Stimulated activated CD4-positive, alpha-beta T cell treated with anti-CD3 and anti-CD28 coated beads, Interleukin-4, amount 100 ng/mL, for 1 hour (primary cell): ENCODE measurements around the gene TIMP2.
A peak's percentile ranks its signal among the peaks of the same experiment; 100 is the strongest.
"Not testable (repeated sequence)": the region's sequence is repeated elsewhere in the genome, so short reads cannot be mapped to it uniquely, and the experiment has no call there.

Experiments used
- DNase-seq: peaks from one replicate; pipeline ENCODE4 v3.0.0-alpha.2; 2020

TIMP2 gene

DNA sequence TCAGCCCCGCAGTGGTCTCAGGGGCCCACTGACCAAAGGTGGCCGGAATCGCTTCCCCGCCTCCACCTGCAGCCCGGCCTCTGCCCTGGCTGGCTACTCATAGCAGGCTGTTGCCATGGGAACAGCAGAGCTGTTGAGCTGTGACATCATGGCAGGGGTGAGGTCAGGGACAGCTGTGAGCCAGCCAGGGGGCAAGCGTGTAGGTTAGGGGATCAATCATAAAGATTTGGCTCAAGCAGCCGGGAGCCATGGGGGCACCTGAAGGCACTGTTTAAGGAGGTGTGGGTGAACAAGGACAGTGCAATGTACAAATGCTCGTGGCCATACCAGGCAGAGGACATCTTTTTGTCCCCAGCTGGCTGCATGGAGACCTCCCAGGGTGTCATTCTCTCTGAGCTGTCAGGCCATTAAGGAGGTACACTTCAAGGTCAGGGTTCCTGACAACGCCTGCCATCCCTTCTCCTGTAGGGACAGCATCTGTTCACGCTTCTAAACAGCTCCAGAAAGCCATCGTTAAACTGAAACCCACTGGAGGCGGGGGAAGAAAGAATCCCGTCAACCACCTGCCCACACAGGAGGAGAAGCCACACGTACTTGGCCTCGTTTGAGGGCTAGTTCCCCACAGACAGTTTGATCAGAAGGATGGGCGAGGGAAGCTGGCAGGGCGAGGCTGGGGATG, 21.9 kb downstream of the TIMP2 start, which contains the start of gene CEP295NL:
TSS of gene CEP295NL (minus strand) at position 101 of the 679 bp plus-strand sequence. CDS start 1,373 bp downstream, outside the sequence.
- no peak for DNase-seq

GRCh38 chr17:78902231-78902630, 23.0 kb downstream of the TIMP2 start:
- DNase-seq: not testable (repeated sequence)

GRCh38 chr17:78901806-78902205, 23.4 kb downstream of the TIMP2 start:
- DNase-seq: no peak

- DNase-seq: no peak
Observed at GRCh38 chr17:78900816-78901215, 24.4 kb downstream of the TIMP2 start.

GRCh38 chr17:78899361-78900260, 25.6 kb downstream of the TIMP2 start:
- DNase-seq: no peak

- no peak for DNase-seq
Observed at GRCh38 chr17:78898947-78899346, 26.2 kb downstream of the TIMP2 start.

GRCh38 chr17:78898075-78898836, 26.9 kb downstream of the TIMP2 start:
- DNase-seq: no peak

DNA sequence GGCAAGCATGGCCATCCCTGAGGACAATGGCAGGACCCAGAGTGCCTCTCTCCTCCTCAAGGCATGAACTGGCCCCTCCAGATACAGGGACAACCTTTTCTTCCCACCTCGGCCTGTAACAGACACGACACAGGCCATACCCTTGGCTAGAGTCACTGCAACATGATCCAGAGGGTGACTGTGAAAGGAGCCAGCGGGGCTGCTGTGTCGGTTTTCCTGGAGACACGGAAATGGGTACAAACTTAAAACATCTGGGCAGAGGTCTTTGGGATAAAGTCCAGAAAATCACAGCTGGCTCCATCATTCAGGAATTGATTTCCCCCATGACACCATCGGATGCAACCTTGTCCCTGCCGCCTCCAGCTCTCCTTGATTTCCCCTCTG, 27.5 kb downstream of the TIMP2 start:
- DNase-seq: no peak

- DNase-seq: no peak
Observed at GRCh38 chr17:78896834-78897663, 28.1 kb downstream of the TIMP2 start.

GRCh38 chr17:78896091-78896833, 28.9 kb downstream of the TIMP2 start:
- DNase-seq: no peak

DNA sequence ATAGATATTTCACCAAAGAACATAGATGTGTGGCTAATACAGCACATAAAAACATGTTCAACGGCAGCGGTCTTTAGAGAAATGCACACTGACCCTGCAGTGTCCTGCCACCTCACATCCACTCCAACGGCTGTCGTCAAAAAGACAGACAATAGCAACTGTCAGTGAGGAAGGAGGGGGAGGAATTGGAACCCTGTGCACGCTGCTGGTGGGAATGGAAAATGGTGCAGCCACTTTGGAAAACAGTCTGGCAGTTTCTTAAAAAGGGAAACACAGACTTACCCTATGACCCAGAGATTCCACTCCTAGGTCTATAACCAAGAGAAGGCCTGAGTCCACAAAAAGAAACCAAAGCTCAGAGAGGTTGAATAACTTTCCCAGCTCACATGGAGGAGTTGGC, 29.9 kb downstream of the TIMP2 start:
- no peak for DNase-seq

DNA sequence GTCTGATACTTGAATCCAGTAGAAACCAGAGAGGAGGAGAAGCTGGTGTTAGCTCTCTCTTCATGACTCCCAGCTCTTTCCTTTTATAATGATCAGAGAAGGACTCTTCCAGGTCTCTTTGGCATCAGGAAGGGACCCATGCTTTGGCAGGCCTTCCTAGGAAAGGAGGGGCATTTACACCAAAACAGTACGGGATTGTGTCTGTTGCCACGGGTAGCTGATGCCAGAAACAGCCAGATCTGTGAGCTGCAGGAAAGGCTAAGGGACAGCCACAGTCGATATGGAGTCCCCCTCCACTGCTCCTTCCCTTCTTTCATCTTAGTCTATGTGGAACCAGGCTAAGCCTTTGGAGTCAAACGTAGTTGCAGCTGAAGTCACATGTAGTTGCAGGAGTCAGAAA, 31.5 kb downstream of the TIMP2 start:
- DNase-seq: no peak

DNA sequence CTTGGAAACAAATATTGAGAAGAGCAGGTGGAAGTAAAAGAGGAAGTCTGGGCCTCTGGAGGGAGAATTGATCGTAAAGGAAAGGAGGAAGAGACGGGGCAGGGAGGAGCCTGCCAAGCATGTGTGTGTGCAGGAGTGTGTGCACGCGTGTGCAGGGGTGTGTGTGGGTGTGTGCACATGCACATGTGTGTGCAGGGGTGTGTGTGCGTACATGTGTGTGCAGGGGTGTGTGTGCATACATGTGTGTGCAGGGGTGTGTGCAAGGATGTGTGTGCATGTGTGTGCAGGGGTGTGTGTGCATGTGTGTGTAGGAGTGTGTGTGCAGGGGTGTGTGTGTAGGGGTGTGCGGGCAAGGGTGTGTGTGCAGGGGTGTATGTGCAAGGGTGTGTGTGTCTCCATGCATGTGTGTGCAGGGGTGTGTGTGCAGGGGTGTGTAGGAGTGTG, 32.2 kb downstream of the TIMP2 start:
- no peak for DNase-seq

DNA sequence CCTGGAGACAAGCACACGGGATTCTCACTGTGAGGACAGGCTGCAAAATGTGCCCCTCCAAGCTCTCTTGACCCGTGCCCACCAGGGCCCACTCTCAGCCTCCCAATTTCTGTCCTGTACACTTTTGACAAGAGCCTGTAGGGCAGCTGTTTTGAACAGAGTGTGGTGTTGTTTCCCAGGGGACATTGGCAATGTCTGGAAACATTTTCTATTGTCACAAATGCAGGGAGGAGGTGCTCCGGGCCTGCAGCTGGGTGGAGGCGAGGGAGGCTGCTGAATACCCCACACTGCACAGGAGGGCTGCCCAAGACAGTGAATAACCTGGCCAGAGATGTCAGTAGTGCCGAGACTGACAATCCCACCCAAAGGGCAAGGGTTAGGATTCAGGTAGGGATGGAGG, 32.7 kb downstream of the TIMP2 start:
- no peak for DNase-seq

- no peak for DNase-seq
Observed at GRCh38 chr17:78892062-78892456, 33.1 kb downstream of the TIMP2 start.

GRCh38 chr17:78891406-78892061, 33.7 kb downstream of the TIMP2 start:
- DNase-seq: no peak

GRCh38 chr17:78890498-78890897, 34.7 kb downstream of the TIMP2 start:
- DNase-seq: peak; percentile 26

GRCh38 chr17:78890096-78890495, 35.1 kb downstream of the TIMP2 start:
- DNase-seq: not testable (repeated sequence)

DNA sequence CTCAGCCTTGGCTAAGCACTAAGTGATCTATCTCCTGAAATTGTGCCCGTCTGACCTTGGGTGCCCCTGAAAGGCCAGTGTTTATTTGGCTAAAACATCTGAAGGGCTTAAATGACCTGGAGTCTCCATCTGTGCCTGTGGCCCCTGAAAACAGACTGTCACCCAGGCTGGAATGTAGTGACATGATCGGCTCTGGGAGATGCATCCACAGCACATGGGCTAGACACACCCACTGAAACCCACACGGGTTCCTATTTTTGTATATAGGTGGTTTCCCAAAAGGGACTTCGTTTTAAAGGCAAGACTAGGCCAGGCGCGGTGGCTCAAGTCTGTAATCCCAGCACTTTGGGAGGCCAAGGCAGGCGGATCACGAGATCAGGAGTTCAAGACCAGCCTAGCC, 35.7 kb downstream of the TIMP2 start:
- no peak for DNase-seq

DNA sequence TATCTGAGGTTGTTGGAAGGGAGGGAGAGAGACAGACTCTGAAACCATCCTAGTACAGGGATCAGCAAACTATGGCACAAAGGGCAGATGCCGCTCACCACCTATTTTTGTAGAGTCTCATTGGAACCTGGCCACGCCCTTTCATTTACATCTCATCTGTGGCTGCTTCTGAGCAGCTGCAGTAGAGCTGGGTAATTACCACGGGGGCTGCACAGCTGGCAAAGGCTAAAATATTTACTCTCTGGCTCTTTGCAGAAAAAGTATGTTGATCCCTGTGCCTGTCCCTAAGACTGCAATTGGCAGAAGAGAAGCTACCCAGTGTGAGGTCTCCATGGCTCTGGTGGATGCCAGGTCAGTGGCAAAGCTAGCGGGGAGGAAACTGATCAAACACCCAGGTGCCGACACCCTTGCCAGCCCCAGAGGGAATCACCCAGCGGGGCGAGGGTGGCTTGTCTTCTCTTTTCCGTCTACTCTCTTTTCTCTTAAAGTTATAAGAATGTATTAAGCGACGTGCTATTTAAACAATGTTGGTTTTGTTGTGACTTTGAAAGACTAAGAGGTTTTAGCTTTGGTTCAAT, 36.2 kb downstream of the TIMP2 start:
- DNase-seq: no peak

DNA sequence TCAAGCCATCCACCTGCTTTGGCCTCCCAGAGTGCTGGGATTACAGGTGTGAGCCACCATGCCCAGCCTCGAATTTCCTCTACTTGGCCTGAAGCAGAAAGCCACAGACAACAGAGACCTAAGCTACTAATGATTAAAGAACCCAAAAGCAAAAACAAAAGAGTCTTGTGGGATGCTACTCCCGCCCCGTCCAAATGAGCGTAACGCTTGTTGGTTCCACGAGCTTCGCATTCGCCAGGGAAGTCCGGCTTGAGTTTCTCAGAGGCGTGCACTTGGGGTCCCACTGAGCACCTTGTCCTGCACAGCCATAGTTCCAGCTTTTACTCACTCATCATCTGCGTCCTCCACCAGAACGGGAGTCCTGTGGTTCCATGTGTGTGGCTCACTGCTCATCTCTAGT, 38.2 kb downstream of the TIMP2 start:
- no peak for DNase-seq
